Muscle of leg (tissue), 11 donors: Measurements from ENCODE around the gene LYRM4. TPM values are rescaled to one million over a fixed set of nuclear protein-coding genes. Genes with fewer than 3 reads are reported as not detected.

Experiments used
- DNase-seq: peaks from one replicate; pipeline ENCODE4 v3.0.0; 2013
- H3K27ac ChIP-seq: one replicate; pipeline ENCODE4 v1.5.1; 2013; ENCODE audit warnings: mild to moderate bottlenecking, low read length, control low read depth
- H3K27me3 ChIP-seq: one replicate; pipeline ENCODE4 v1.6.1; 2013; ENCODE audit warnings: low read length; ENCODE audit not compliant: control insufficient read depth, insufficient read depth
- H3K36me3 ChIP-seq: one replicate; pipeline ENCODE4 v1.6.1; 2013; ENCODE audit warnings: low read length; ENCODE audit not compliant: control insufficient read depth, insufficient read depth
- H3K4me1 ChIP-seq: one replicate; pipeline ENCODE4 v1.6.1; 2013; ENCODE audit warnings: low read length; ENCODE audit not compliant: control insufficient read depth, insufficient read depth
- H3K4me3 ChIP-seq: one replicate; pipeline ENCODE4 v1.5.1; 2013; ENCODE audit warnings: low read length, control low read depth
- H3K9me3 ChIP-seq: replicated peaks from 2 replicates; pipeline ENCODE4 v1.6.1; 2013; ENCODE audit warnings: low read depth, low read length; ENCODE audit not compliant: control insufficient read depth
- WGBS: methylation state at CpG from one replicate; pipeline ENCODE4 v1.1.5; 2013; ENCODE audit warnings: missing lambda C conversion rate; ENCODE audit not compliant: insufficient coverage; 5-methylcytosine and 5-hydroxymethylcytosine counted together
- polyA plus RNA-seq, 8 donors: library from polyadenylated mRNA; unstranded; fragments of 120-200 nt; gene quantifications; one replicate each; pipeline versions ENCODE4 v1.2.1 to v1.2.3, GENCODE V29; 2013; ENCODE audit warnings: inconsistent platforms in 1 of 8, low replicate concordance in 1 of 8; ENCODE audit not compliant: insufficient read length in 8 of 8, insufficient read depth in 1 of 8
- total RNA-seq: library from RNA; stranded (reverse); fragments of 120-200 nt; gene quantifications from one replicate; pipeline ENCODE4 v1.2.4, GENCODE V29; 2013

LYRM4 gene
- total and polyA plus RNA-seq, 9 donors, result 21.8 to 36.6 (median 29.4) TPM

DNA sequence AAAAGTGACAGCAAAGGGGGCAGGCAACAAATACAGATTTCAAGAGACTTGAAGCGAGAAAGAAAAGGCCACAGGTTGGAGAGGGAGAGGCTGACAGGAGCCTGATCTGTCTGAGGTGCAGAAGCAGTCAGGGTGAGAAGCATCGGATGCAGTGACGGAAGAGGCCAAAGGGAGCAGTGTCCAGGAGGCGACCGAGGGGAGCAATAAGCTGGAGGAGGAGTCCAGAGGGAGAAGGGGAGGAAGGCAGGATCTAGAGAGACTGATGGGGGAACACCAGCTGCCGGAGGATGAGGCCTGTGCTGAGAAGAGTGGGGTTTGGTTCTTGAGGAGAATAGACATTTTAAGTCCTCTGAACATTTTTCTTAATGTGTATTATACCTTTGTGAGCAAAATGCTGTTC, 24.3 kb upstream of the LYRM4 start:
- no peak overlapping the region for H3K4me3 ChIP-seq
- no peaks in the 10 kb centered on the region for H3K9me3 ChIP-seq
- H3K27ac ChIP-seq, result no peak overlapping the region
- peaks cover 3% of the 10 kb centered on the region for H3K4me1 ChIP-seq
- 79% methylated on average over 5 of the region's 6 CpGs for whole genome bisulfite sequencing
- no peaks in the 10 kb centered on the region for H3K27me3 ChIP-seq
- DNase-seq, result no peak
- no peaks in the 10 kb centered on the region for H3K36me3 ChIP-seq

DNA sequence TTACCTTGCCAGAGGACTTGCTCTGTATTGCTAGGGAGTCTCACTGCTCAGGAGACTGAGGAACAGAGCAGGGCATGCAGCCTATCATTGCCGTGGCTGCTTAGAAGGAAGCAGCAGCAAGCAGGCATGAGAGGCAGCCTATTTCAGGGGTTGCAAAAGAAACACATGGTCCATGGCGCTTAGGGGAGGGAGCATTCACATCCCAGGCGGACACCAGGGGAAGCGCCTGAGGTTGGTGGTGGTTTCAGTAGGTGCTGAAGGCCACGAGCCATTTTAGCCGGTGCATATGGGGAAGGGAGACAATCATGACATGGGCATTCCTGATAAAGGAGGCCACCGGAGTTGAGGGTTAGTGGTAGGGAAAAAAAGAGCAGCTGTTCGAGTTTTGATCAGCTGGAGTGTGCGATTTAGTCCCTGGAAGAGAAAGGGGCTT, 21.5 kb upstream of the LYRM4 start:
- no peak overlapping the region for H3K4me3 ChIP-seq
- no peak for DNase-seq

DNA sequence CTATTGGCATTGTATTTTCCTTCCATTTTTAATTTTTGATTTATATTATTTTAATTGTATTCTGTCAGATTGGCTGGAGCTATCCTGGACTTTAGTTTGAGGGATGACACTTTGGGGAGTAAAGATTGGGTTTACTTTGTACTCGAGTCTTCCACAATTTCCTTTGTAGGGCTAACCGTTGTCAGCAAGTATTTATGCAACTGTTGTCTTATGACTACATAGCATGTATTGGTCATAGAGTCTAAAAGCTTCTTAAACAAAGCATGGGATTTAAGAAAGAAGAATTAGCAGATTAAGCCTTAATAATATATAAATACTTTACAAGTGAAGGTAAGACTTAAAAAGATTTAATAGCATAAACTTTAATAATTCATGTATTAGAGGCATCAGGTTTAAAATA, 20.2 kb upstream of the LYRM4 start:
- H3K27ac ChIP-seq, result no peak overlapping the region
- DNase-seq, result no peak
- WGBS, result no CpG with 5 or more reads among the region's 2 CpGs
- no peaks in the 10 kb centered on the region for H3K36me3 ChIP-seq
- H3K4me1 ChIP-seq, result no peaks in the 10 kb centered on the region
- H3K4me3 ChIP-seq, result no peak overlapping the region
- no peaks in the 10 kb centered on the region for H3K27me3 ChIP-seq
- H3K9me3 ChIP-seq, result no peaks in the 10 kb centered on the region

More for the DNA sequence above, 21.5 kb upstream of the LYRM4 start:
- no peaks in the 10 kb centered on the region for H3K4me1 ChIP-seq
- no peak overlapping the region for H3K27ac ChIP-seq
- H3K27me3 ChIP-seq, result no peaks in the 10 kb centered on the region
- no peaks in the 10 kb centered on the region for H3K36me3 ChIP-seq
- WGBS, result 70% methylated on average over 9 of the region's 9 CpGs
- H3K9me3 ChIP-seq, result no peaks in the 10 kb centered on the region

DNA sequence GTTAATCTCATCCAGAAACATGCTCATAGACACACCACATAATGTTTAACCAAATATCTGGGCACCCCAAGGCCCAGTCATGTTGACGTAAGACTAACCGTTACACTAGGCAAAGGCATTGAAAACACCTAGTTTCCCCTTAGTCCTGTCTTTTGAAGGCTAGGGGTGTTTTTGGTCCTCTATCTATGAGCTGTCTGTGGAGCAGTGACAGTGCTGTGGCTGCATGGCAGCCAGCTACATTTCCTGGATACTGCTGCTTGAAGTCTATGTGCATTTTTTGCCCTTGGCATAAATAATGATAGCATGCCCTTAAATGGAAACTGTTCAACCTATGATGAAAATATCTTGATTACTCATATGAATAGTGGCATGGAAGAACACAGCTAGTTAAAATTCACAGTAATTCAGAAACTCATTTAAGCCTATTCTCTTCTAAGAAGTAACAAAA, 19.2 kb upstream of the LYRM4 start:
- no peak overlapping the region for H3K4me3 ChIP-seq
- WGBS, result 100% methylated on average over 2 of the region's 2 CpGs
- H3K4me1 ChIP-seq, result no peaks in the 10 kb centered on the region
- H3K27ac ChIP-seq, result no peak overlapping the region
- no peaks in the 10 kb centered on the region for H3K36me3 ChIP-seq
- no peaks in the 10 kb centered on the region for H3K27me3 ChIP-seq
- no peaks in the 10 kb centered on the region for H3K9me3 ChIP-seq
- DNase-seq, result no peak

DNA sequence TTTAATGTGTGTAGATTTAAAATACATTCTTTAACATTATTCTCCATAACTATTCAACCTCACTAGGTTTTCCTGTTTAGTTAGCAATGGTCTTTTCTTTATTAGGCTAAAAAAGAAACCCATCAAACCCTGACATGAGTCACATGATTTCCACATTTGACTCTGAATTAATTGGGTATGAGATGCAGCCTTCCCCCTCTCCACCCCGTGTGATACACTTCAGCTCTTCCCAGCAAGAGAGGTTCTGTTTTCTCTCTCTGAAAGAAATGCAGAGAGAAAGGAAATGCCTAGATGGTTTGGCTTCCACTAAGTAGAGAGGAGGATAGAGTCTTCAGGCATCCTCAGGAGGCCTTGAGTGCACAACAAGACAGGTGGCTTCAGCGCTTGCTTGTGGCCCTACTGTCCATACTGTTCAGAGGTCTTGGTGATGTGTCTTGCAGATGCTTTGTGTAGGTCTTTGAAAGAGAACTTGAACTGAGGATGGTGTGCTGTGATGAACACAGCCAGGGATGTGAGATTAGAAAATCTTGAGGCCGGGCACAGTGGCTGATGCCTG, 17.9 kb upstream of the LYRM4 start:
- 100% methylated on average over 2 of the region's 3 CpGs for WGBS
- DNase-seq, result no peak
- H3K36me3 ChIP-seq, result no peaks in the 10 kb centered on the region
- H3K9me3 ChIP-seq, result no peaks in the 10 kb centered on the region
- no peak overlapping the region for H3K27ac ChIP-seq
- H3K4me1 ChIP-seq, result no peaks in the 10 kb centered on the region
- H3K27me3 ChIP-seq, result no peaks in the 10 kb centered on the region
- H3K4me3 ChIP-seq, result no peak overlapping the region

DNA sequence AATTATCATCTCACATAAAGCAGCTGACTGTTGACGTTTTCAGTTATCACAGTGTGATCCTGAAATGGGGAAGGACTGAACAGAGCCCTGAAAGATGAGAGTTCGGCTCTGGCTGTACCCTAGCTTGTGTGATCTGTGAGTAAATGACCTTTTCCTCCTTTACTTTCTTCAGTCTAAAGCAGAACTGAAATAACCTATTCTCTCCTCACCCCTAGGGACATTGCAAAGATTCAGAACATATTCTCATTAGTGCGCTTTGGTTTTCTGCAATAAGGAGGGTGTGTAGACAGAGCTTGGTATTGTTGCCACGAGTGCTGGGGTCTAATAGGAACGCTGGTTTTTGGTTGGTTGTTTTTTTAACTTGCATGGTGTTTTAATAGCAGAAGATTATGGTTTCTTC, 17.3 kb upstream of the LYRM4 start:
- Histone ChIP-seq H3K36me3 (no peaks in the 10 kb centered on the region), H3K4me1 (no peaks in the 10 kb centered on the region), H3K27me3 (no peaks in the 10 kb centered on the region), H3K4me3 (no peak overlapping the region), H3K27ac (no peak overlapping the region), H3K9me3 (no peaks in the 10 kb centered on the region)
- DNase-seq, result no peak
- WGBS, result 100% methylated on average over 1 of the region's 5 CpGs

DNA sequence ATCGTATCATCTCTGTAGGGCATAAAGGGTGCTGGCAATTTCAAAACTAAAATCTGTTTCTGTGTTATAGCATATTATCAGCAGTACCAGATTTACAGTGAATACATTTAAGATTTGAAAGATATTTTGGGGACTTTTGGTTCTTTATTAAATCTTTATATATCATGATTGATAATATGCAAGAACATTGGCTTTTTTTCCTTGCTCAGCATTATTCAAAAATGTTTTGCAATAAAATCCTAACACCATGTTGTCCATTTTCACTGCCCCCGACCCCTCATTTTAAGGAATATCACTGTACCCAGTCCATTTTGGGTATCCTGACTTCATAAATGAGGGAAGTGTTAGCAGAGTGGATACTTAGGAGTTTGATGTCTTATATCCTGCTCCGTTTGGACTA, 16.8 kb upstream of the LYRM4 start:
- Histone ChIP-seq H3K4me3 (no peak overlapping the region), H3K36me3 (no peaks in the 10 kb centered on the region), H3K4me1 (no peaks in the 10 kb centered on the region), H3K9me3 (no peaks in the 10 kb centered on the region), H3K27ac (no peak overlapping the region), H3K27me3 (no peaks in the 10 kb centered on the region)
- DNase-seq, result no peak
- WGBS, result no CpG with 5 or more reads among the region's 3 CpGs

DNA sequence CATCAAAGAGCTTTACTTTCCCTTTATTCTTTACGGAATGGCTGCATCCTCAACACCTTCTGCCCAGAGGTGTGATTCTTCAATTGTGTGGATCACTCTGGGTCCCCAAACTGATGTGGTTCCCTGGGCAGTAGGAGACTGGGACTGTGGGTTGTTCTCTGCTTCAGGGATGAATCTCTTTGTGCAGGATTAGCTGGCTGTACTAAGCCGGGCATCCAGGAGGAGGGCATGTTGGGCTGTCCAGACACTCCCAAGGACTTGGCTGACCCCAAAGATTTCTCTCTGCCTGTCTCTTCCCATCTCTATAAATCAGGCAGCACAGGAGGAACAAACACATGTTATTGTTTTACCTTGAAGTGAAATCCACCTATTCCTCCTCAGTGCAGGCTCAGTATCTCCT, 15.8 kb upstream of the LYRM4 start:
- Histone ChIP-seq H3K4me3 (no peak overlapping the region), H3K36me3 (no peaks in the 10 kb centered on the region), H3K9me3 (no peaks in the 10 kb centered on the region), H3K27ac (no peak overlapping the region), H3K4me1 (no peaks in the 10 kb centered on the region), H3K27me3 (no peaks in the 10 kb centered on the region)
- 40% methylated on average over 1 of the region's 2 CpGs for WGBS
- no peak for DNase-seq

DNA sequence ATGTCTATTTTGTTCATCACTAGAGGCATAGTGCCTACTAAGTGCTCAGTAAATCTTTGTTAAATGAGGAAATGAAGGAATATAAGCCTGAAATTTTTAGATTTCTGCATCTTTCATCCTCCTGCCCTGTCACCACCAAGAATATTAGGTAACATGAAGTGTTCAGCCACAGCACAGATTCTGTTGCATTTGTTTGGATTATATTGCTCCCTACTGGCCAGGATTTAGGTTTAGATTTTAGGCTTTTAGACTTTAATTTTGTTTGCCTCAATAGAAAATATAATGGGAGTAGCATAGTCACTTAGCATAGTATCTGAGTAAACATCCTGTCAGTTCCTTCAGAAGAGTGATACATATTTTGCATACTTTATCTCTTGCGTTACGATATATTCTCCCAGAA, 14.7 kb upstream of the LYRM4 start:
- no CpG with 5 or more reads among the region's 2 CpGs for WGBS
- Histone ChIP-seq H3K27ac (no peak overlapping the region), H3K9me3 (no peaks in the 10 kb centered on the region), H3K4me1 (no peaks in the 10 kb centered on the region), H3K4me3 (no peak overlapping the region), H3K27me3 (no peaks in the 10 kb centered on the region), H3K36me3 (no peaks in the 10 kb centered on the region)
- DNase-seq, result no peak

DNA sequence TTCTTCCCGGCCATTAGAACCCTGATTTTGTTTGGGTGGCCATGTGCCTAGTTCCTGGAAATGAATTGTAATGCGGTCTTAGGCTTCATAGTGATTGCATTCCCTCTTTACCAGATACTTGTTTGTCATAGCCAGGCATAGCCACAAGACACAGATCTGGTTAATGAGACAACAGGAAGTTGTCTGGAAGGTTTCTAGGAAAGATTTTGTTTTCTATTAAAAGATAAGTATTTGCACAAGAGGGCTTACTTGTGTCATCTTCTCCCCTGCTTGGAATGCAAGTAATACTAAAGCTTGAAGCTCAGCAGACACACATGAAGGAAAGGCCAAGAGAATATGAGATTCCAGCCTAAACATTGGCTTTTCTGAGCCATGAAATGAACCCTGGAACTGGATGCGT, 13.5 kb upstream of the LYRM4 start:
- Histone ChIP-seq H3K27me3 (no peaks in the 10 kb centered on the region), H3K4me3 (no peak overlapping the region), H3K9me3 (no peaks in the 10 kb centered on the region), H3K36me3 (no peaks in the 10 kb centered on the region), H3K4me1 (no peaks in the 10 kb centered on the region), H3K27ac (no peak overlapping the region)
- no peak for DNase-seq
- 100% methylated on average over 1 of the region's 3 CpGs for WGBS

DNA sequence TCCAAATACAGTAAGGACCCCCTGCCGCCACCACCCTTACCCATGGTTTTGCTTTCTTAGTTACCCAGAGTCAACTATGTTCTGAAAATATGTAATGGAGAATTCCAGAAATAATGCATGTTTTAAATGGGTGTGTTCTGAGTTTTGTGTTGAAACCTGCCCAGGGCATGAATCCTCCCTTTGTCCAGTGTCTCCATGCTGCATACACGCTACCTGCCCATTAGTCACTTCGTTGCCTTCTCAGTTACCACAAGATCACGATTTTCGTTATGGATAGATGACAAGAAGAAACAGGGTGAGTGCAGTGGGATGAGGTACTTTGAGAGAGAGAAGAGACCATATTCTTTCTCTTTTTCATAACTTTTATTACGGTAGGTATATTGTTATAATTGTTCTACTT, 11.2 kb upstream of the LYRM4 start:
- Histone ChIP-seq H3K4me3 (no peak overlapping the region), H3K36me3 (no peaks in the 10 kb centered on the region), H3K27me3 (no peaks in the 10 kb centered on the region), H3K4me1 (no peaks in the 10 kb centered on the region), H3K9me3 (no peaks in the 10 kb centered on the region), H3K27ac (no peak overlapping the region)
- WGBS, result 100% methylated on average over 1 of the region's 6 CpGs
- DNase-seq, result no peak
